GM23338 (cell line): ENCODE data around the gene TCEANC. TPM values are rescaled to one million over a fixed set of nuclear protein-coding genes. Genes with fewer than 3 reads are reported as not detected.

Source experiments
- ATAC-seq: fragments of 200-7000 bp; cut with Tn5 transposase; 3 replicates; pipeline ENCODE4 v1.9.1; 2020
- DNase-seq: peaks from one replicate; pipeline ENCODE4 v3.0.0-alpha.2; 2015; ENCODE audit warnings: low spot score
- H2AFZ ChIP-seq: fragments of 200-600 bp; sonication (generic); 2 replicates; pipeline ENCODE4 v1.8.0; 2016; ENCODE audit warnings: antibody characterized with exemption, mild to moderate bottlenecking, moderate library complexity
- H3F3A ChIP-seq: fragments of 200-600 bp; sonication (generic); replicated peaks from 2 replicates; pipeline ENCODE4 v1.8.0; 2017; ENCODE audit warnings: antibody characterized with exemption, mixed run types, low read depth
- H3K27ac ChIP-seq: fragments of 200-600 bp; sonication (generic); 2 replicates; pipeline ENCODE4 v1.6.1; 2016; ENCODE audit warnings: low read depth
- H3K27me3 ChIP-seq: fragments of 200-600 bp; sonication (generic); 2 replicates; pipeline ENCODE4 v1.8.0; 2016; ENCODE audit warnings: mild to moderate bottlenecking, mixed run types, moderate library complexity; ENCODE audit not compliant: insufficient read depth
- H3K36me3 ChIP-seq: fragments of 200-600 bp; sonication (generic); 2 replicates; pipeline ENCODE4 v1.8.0; 2016; ENCODE audit warnings: mild to moderate bottlenecking; ENCODE audit not compliant: insufficient read depth
- H3K4me1 ChIP-seq: fragments of 200-600 bp; sonication (generic); 2 replicates; pipeline ENCODE4 v1.8.0; 2016; ENCODE audit warnings: mild to moderate bottlenecking, moderate library complexity; ENCODE audit not compliant: insufficient read depth
- H3K4me2 ChIP-seq: fragments of 200-600 bp; sonication (generic); 2 replicates; pipeline ENCODE4 v1.7.1; 2017; ENCODE audit warnings: mixed run types
- H3K4me3 ChIP-seq: fragments of 200-600 bp; sonication (generic); 2 replicates; pipeline ENCODE4 v1.6.1; 2016; ENCODE audit warnings: mixed run types
- H3K79me2 ChIP-seq: fragments of 200-600 bp; sonication (generic); replicated peaks from 2 replicates; pipeline ENCODE4 v1.8.0; 2017; ENCODE audit warnings: mild to moderate bottlenecking; ENCODE audit not compliant: insufficient read depth
- H3K9me2 ChIP-seq: fragments of 200-600 bp; sonication (generic); 2 replicates; pipeline ENCODE4 v1.8.0; 2017; ENCODE audit not compliant: insufficient read depth
- H4K20me1 ChIP-seq: fragments of 200-600 bp; sonication (generic); replicated peaks from 2 replicates; pipeline ENCODE4 v1.8.0; 2017; ENCODE audit warnings: mild to moderate bottlenecking; ENCODE audit not compliant: insufficient read depth
- H3K27ac Mint-ChIP-seq: 2 replicates; pipeline ENCODE4 v1.8.0; 2020; ENCODE audit warnings: inconsistent platforms, mild to moderate bottlenecking, moderate library complexity, mixed read lengths
- H3K27me3 Mint-ChIP-seq: 3 replicates; pipeline ENCODE4 v1.8.0; 2022; ENCODE audit warnings: low read depth, mild to moderate bottlenecking, moderate library complexity, mixed read lengths, inconsistent platforms; ENCODE audit not compliant: insufficient read depth, poor library complexity
- H3K36me3 Mint-ChIP-seq: 3 replicates; pipeline ENCODE4 v1.8.0; 2021; ENCODE audit warnings: low read depth, mild to moderate bottlenecking, inconsistent platforms, moderate library complexity, mixed read lengths
- H3K4me1 Mint-ChIP-seq: 3 replicates; pipeline ENCODE4 v1.8.0; 2020; ENCODE audit warnings: mild to moderate bottlenecking, inconsistent platforms, mixed read lengths
- H3K4me3 Mint-ChIP-seq: 3 replicates; pipeline ENCODE4 v1.8.0; 2021; ENCODE audit warnings: moderate library complexity, mild to moderate bottlenecking, inconsistent platforms, mixed read lengths
- H3K9me3 Mint-ChIP-seq: 3 replicates; pipeline ENCODE4 v1.8.0; 2020; ENCODE audit warnings: moderate library complexity, mild to moderate bottlenecking, inconsistent platforms, mixed read lengths
- CREB1 ChIP-seq: fragments of 250-450 bp; sonication (Bioruptor Pico); IDR thresholded peaks from 2 replicates; pipeline ENCODE4 v1.5.0; 2020; ENCODE audit warnings: low read depth, mild to moderate bottlenecking, moderate library complexity
- CTCF ChIP-seq, 2 experiments: fragments of 200-600 bp in 1 of 2; sonication (generic) in 1 of 2; conservative IDR thresholded peaks; 2 replicates each; pipeline versions ENCODE4 v1.5.1 to v1.6.1; 2016 to 2017; ENCODE audit warnings: antibody characterized with exemption in 2 of 2, low read depth in 2 of 2, mild to moderate bottlenecking in 2 of 2, moderate library complexity in 1 of 2
- ETS1 ChIP-seq: IDR thresholded peaks from 2 replicates; pipeline ENCODE4 v1.6.1; 2016; ENCODE audit warnings: antibody characterized with exemption
- EZH2 ChIP-seq: fragments of 200-600 bp; sonication (generic); IDR thresholded peaks from one replicate; pipeline ENCODE4 v1.8.0; 2017; ENCODE audit warnings: antibody characterized with exemption, mild to moderate bottlenecking, low read depth; ENCODE audit not compliant: unreplicated experiment
- EZH2phosphoT487 ChIP-seq: fragments of 200-600 bp; sonication (generic); IDR thresholded peaks from one replicate; pipeline ENCODE4 v1.8.1; 2018; ENCODE audit warnings: antibody characterized with exemption; ENCODE audit not compliant: unreplicated experiment
- NANOG ChIP-seq: IDR thresholded peaks from 2 replicates; pipeline ENCODE4 v1.6.1; 2016; ENCODE audit warnings: antibody characterized with exemption, borderline replicate concordance
- POLR2AphosphoS5 ChIP-seq: IDR thresholded peaks from 2 replicates; pipeline ENCODE4 v1.6.1; 2016; ENCODE audit warnings: antibody characterized with exemption, low read depth
- REST ChIP-seq: IDR thresholded peaks from one replicate; pipeline ENCODE4 v1.6.1; 2018; ENCODE audit warnings: antibody characterized with exemption; ENCODE audit not compliant: unreplicated experiment
- STAT1 ChIP-seq: IDR thresholded peaks from one replicate; pipeline ENCODE4 v1.6.1; 2016; ENCODE audit warnings: antibody characterized with exemption; ENCODE audit not compliant: unreplicated experiment
- ZNF114 ChIP-seq: fragments of 250-450 bp; sonication (Bioruptor Pico); IDR thresholded peaks from 2 replicates; pipeline ENCODE4 v1.5.0; 2020; ENCODE audit warnings: mild to moderate bottlenecking, moderate library complexity
- ZNF331 ChIP-seq: fragments of 250-450 bp; sonication (Bioruptor Pico); IDR thresholded peaks from 2 replicates; pipeline ENCODE4 v1.5.0; 2020; ENCODE audit warnings: low read depth, mild to moderate bottlenecking, moderate library complexity
- ZNF462 ChIP-seq: fragments of 250-450 bp; sonication (Bioruptor Pico); IDR thresholded peaks from 2 replicates; pipeline ENCODE4 v1.5.0; 2020; ENCODE audit warnings: mild to moderate bottlenecking, moderate library complexity
- polyA plus RNA-seq: library from polyadenylated mRNA; unstranded; fragments of >200 nt; fragmentation: Nextera tagmentation; extraction: Ambion mirVana; gene quantifications from 2 replicates; pipeline ENCODE4 v1.2.1, GENCODE V29; 2016
- total RNA-seq: library from RNA; depleted of rRNA; stranded (reverse); fragments of >200 nt; shearing (Covaris generic); gene quantifications from 2 replicates; pipeline ENCODE4 v1.2.3, GENCODE V29; 2014

Gene TCEANC
- total and polyA plus RNA-seq, 2 experiments from 2014 or later = 1.2 to 2.5 TPM

- H3K27ac Mint-ChIP-seq = no peak overlapping the region
- H3K27me3 ChIP-seq = no peaks in the 10 kb centered on the region
- DNase-seq = no peak
- peaks cover 94% of the 10 kb centered on the region for H3K79me2 ChIP-seq
- no peak overlapping the region for H3K4me2 ChIP-seq
- H3F3A ChIP-seq = no peaks in the 10 kb centered on the region
- no peaks in the 10 kb centered on the region; the same call in 2 of the 3 replicates for H3K36me3 Mint-ChIP-seq
- H3K27me3 Mint-ChIP-seq = peaks cover under 1% of the 10 kb centered on the region
- H3K27ac ChIP-seq = no peak overlapping the region
- no peak overlapping the region for H2AFZ ChIP-seq
- H3K4me3 ChIP-seq = no peak overlapping the region
- H3K4me1 Mint-ChIP-seq = peaks cover 37% of the 10 kb centered on the region
- TF ChIP-seq CTCF (conservative IDR thresholded peaks at IDR 0.05; ENCODE audit: low read depth in 2 of 2) = no peak
- no peak for TF ChIP-seq STAT1
- no peak for TF ChIP-seq ZNF331 (CRISPR knock-in tag)
- TF ChIP-seq POLR2AphosphoS5 = no peak
- TF ChIP-seq ETS1 = no peak
- TF ChIP-seq ZNF114 (CRISPR knock-in tag) = no peak
- TF ChIP-seq CREB1 (CRISPR knock-in tag) = no peak
- no peak for TF ChIP-seq EZH2phosphoT487
- no peak for TF ChIP-seq REST
- no peak for TF ChIP-seq EZH2
- no peak for TF ChIP-seq NANOG
- TF ChIP-seq ZNF462 (CRISPR knock-in tag) = no peak
- no peaks in the 10 kb centered on the region for H3K36me3 ChIP-seq
- H3K4me3 Mint-ChIP-seq = no peak overlapping the region
- no peaks in the 10 kb centered on the region for H3K9me2 ChIP-seq
- no peaks in the 10 kb centered on the region for H3K4me1 ChIP-seq
- peaks cover 8% of the 10 kb centered on the region; the same call in 1 of the 2 replicates for H4K20me1 ChIP-seq
- no peaks in the 10 kb centered on the region for H3K9me3 Mint-ChIP-seq
- ATAC-seq = no peak
Observed at GRCh38 chrX:13700380-13700779, 47.4 kb downstream of the TCEANC start.
